ACHN (cell line): ENCODE measurements around the gene NUTF2.
A peak's percentile ranks its signal among the peaks of the same experiment; 100 is the strongest.
"Not testable (repeated sequence)": the region's sequence is repeated elsewhere in the genome, so short reads cannot be mapped to it uniquely, and the experiment has no call there.

Experiments
- DNase-seq: peaks from one replicate; pipeline ENCODE4 v3.0.0-alpha.2; 2015
- in situ Hi-C: cut with HindIII; loops from 2 replicates; pipeline ENCODE4 v1.10.0; 2017; ENCODE audit warnings: low sequenced_read_pairs, low pct_ligation_motif_present, low pct_unique_long_range_greater_than_20kb

NUTF2 gene

DNA sequence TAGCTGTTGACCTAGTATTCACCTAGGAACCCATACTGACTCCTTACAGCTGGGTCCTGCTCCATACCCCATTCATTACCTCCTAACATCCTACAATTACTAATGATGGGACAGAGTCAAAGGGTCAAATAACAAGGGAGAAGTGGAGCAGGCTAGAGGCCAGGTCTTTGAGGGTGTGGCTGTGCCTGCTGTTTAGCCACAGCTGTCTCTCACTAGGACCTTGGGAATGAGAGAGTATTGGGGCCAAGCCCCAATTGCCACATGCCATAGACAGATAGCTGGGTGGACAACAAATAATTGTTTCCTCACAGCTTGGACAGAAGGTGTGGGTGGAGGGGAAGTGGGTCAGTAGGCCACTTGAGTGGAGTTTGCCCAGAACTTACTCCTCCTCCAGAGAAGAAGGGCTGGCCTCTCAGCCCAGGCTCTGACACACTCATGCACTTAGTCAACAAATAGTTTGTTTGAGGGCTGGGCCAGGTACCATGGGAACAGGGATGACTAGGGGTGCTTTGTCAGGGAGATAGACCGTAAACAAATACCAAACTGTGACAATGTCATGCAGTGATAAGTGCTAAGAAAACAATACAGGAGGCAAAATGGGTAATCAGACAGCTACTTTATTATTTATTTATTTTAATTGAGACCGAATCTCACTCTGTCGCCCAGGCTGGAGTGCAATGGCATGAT, 11.0 kb downstream of the NUTF2 start:
- DNase-seq = peak; percentile 93
- in situ Hi-C loops = no loop called here

DNA sequence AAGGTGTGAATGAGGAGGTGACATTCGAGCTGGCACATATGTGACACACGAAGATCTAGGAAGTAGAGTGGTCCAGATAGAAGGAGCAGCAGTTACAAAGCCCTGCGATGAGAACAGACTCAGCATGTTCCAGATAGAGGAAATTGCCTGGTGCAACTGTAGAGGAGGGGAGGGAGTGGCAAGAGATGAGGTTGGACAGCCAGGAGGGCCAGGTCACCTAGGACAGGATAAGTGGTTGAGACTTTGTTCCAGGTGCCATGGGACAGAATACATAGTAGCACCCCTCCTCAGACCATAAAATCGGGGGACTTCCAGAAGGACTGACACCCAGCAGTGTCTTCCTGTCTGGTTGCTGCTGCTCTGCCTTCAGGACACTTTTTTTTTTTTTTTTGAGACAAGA, 11.8 kb downstream of the NUTF2 start:
- DNase-seq = no peak
- in situ Hi-C loops = no loop called here

DNA sequence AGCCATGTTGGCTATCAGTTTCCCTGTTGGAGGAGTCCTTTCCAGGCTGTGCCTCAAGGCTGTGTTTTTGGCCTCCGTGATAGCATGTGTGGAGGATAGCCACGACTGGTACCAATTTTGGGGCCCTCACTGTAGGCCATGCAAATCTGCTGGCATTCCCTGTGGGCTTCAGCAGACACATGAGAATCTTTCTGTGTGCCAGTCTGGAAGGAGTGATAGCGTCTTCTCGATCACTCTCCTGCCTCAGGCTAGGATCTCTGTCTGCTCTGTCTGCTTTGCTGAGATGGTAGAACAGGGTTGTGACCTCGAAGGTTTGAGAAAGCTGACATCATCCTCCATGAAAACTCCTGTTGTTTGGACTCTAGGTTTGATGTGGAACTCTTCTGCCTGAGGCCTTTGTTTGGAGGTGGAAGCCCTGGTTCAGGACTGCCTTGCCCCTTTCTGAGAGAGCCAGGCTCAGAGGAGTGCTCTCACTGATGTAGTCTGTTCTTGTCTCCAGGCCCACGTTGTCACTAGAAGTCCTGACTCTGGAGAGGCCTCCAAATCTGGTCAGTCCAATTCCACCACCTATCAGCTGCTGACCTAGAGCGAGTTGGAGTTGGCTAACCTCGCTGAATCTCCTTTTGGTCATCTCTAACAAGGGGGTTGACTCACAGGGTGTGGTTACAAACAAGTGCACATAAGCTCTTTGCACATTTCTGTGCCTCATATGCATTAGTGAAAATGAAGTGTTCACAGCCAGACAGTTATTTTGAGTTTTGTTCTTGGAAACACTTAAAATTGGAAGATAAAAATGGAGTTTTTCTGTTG, 14.1 kb downstream of the NUTF2 start:
- in situ Hi-C loops = no loop called here

DNA sequence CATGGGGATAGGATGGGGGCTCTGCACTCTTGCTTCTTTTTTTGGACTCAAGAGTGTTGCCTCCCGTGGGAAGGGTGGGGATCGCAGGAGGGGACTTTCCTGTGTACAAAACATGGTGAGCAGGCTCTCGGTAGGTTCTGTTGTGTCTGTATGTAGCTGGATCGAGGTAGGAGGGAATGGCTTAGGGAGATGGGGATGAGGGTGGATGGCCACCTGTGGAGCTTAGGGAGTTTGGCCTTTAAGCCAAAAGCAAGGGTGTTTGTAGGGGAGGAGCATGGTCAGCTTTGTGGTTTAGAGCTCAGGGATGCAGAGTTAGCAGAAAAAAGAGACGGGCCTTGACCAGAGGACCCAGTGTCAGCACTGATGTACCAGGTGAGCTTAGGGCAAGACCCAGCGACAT, 15.1 kb downstream of the NUTF2 start:
- no peak for DNase-seq
- in situ Hi-C loops = no loop called here

More for the DNA sequence above, 14.1 kb downstream of the NUTF2 start:
- no peak for DNase-seq

DNA sequence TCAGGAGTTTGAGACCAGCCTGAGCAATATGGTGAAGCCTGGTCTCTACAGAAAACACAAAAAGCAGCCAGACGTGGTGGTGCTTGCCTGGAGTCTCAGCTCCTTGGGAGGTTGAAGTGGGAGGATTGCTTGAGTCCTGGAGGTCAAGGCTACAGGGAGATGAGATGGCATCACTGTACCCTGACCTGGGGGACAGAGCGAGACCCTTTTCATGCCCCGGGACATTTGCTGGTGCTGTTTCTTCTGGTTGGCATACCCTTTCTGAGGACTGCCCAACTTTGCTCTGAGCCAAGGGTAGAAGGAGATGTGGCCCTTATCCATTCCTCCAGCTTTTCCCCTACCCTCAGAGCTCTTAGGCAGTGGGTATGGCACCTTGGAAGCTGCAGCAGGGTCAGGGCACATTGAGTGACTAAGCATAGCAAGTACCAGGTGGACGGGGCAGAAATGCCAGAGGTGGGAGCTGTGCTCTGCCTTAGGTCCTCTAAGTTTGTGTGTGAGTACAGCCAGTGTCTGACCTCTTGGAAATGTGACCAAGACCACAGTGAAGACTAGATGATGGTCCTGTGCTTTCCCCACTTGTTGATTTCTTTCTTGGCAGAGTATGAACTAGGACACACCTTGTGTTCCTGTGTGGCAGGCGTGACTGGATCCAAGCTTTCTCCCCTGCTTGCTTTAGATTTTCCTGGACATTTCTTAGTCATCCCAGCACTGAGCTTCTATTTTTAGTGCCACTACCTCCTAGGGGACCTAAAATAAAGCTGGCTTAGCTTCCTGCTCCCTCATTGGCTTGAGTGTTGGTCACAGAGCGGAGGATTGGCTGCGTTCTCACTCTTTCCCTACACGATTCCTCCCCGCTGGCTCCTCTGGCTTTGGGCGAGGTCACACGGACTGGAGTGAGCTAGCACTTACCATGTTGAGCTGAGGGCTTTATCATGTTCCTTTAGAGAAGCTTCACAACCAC, 16.2 kb downstream of the NUTF2 start:
- in situ Hi-C loops = no loop called here
- DNase-seq = no peak

DNA sequence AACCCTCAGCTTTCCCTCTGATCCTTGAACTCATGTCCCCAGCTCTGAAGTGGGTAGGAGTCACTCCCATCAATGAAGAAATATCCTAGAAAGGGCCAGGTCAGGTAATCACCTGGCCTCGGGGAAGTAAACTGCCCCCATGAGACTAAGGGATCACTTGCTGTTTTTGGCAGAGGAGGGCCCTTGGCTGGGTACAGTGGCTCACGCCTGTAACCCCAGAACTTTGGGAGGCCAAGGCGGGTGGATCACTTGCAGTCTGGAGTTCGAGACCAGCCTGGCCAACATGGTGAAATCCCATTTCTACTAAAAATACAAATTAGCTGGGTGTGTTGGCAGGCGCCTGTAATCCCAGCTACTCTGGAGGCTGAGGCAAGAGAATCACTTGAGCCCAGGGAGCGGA, 17.3 kb downstream of the NUTF2 start:
- DNase-seq, in situ Hi-C loops: not testable (repeated sequence)

DNA sequence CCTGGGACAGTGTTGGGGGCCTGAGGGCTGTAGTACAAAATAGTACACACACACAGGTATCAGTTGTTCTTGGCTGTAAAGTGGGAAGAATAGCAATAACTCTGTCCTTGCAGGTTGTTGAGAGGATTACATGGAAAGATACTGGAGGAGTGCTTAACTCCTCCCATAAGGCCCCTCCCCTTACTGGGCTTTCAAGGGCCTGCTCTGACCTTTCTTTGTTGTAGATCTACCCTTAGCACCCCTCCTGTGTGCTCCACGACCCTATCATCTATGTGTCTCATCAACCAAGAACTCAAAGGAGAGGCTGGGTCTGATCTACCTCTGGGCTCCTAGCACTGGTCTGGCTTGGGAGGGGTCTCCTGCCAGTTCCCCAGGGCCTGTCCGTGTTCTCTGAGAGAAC, 17.9 kb downstream of the NUTF2 start:
- no peak for DNase-seq
- in situ Hi-C loops = no loop called here

DNA sequence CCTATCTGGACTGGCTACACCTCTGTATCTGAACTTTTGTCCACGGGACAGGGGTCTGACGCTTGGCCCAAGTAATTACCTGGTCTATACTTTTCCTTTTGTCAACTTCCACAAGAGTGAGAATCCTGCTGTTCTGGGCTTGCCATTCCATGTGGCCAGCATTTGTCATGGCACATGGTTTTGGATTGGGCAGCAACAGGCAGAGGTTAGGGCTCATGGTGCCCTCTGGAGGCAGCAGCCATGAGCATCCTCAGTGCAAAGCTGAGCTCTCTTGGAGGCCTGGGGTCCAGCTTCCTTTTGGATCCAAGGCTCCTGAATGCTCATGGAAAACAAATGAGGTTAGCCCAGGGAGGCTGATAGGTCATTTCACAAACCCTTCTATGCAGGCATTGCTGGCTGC, 18.6 kb downstream of the NUTF2 start:
- peak; percentile 73 for DNase-seq
- in situ Hi-C loops = no loop called here

DNA sequence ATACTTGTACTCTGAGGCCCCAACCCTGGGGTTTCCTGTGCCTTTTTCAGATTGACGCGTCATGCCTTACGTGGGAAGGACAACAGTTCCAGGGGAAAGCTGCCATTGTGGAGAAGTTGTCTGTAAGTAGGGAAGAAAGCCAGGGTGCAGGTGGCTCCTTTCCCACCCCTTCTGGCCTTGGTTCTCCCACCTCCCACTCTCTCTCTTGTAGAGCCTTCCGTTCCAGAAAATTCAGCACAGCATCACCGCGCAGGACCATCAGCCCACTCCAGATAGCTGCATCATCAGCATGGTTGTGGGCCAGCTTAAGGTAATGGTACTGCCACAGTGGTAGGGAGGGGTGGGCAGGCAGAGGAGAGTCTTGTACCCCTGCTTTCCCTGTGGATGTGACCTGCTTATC, 21.6 kb downstream of the NUTF2 start:
- DNase-seq = no peak
- in situ Hi-C loops = no loop called here

DNA sequence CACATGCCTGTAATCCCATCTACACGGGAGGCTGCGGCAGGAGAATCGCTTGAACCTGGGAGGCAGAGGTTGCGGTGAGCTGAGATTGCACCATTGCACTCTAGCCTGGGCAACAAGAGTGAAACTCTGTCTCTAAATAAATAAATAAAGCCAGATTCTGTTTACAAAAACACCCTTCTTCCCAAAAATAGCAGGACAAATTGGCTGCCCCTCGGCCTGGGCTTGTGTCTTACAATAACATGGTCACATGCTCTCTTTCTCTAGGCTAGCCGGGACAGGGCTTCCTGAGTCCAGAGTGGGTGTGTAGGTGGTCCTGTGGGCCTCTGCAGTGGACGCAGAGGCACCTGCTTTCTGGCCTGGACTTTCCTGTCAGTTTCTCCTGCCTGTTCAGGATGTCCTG, 22.9 kb downstream of the NUTF2 start:
- no peak for DNase-seq
- in situ Hi-C loops = no loop called here

DNA sequence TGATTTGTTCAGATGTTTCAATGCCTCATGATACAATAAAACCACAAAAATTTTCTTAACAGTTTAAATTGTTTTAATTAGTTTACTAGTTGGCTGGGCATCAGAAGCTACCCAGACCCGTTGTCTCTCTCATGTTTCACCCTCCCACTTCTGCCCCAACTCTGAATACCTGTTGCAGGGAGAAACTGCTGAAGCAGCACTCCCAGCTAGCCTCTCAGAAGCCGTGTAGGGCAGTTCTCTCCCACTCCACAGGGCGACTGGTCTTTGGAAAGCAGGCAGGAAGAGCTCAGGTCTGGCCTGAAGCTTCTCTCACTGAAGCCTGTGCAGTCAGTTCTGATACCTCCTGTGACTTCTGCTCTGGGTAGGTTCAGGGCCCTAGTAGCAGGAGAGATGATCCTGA, 24.5 kb downstream of the NUTF2 start:
- DNase-seq = no peak
- in situ Hi-C loops = no loop called here

DNA sequence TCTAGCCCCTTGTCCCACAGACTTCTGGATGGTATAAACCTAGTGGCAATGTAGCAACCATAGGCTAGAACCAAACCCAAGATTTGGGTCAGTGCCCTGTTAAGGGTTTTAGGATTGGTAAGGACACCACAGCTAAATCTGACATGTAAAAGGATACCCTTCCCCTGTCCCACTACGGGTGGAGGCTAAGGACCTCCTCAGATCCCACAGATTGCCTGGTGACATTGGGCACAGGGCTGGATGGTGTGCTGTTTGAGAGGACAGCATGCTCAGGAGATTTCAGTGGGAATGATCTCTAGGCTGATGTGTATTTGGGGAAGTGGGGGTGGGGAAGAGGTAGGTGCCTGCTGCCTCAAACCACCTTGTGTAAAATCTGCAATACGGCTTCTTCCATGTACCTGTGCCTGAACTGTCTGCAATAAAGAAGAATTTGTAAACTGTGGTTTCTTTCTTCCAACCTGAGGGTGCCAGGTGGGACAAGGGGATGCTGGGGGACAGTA, 25.4 kb downstream of the NUTF2 start:
- in situ Hi-C loops = no loop called here
- DNase-seq = no peak

DNA sequence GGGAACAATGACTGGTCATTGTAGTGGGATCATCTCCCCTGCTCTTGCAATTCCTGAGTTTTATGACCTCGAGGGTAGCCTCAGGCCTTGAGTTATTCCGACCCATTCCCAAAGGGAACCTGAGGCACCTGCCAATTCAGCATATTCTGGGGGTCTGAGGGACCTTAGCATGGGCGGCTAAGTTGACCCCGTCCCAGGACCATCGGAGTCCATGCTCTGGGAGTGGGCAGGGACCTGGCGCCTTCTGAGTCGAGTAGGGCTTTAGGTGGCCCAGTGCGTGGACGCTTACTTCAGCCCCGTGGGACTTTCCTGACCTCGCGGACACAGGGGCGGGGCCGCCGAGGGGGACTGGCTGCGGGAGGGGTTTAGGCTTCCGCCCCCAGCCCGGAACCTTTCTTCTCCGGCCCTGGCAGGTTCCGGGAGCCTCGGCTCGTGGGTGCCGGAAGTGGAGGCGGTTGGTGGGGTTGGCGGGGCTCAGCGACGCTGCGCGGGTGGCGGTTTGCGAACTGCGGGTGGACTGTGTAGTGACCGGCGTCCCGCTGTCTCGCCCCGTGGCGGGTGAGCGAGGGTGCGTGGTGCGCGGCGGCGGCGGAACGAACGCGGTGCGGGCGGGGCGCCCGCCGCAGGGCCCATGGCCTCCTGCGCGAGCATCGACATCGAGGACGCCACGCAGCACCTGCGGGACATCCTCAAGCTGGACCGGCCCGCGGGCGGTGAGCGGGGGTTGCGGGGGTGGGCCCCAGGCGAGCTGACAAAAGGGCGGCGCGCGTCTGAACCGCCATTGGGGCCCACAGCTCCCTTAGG, 26.1 kb downstream of the NUTF2 start, which contains the start of gene EDC4:
Gene EDC4 (plus strand): TSS at position 422 of the 804 bp plus-strand sequence. CDS start 210 bp downstream, at position 632.
- in situ Hi-C loops = no loop called here

DNA sequence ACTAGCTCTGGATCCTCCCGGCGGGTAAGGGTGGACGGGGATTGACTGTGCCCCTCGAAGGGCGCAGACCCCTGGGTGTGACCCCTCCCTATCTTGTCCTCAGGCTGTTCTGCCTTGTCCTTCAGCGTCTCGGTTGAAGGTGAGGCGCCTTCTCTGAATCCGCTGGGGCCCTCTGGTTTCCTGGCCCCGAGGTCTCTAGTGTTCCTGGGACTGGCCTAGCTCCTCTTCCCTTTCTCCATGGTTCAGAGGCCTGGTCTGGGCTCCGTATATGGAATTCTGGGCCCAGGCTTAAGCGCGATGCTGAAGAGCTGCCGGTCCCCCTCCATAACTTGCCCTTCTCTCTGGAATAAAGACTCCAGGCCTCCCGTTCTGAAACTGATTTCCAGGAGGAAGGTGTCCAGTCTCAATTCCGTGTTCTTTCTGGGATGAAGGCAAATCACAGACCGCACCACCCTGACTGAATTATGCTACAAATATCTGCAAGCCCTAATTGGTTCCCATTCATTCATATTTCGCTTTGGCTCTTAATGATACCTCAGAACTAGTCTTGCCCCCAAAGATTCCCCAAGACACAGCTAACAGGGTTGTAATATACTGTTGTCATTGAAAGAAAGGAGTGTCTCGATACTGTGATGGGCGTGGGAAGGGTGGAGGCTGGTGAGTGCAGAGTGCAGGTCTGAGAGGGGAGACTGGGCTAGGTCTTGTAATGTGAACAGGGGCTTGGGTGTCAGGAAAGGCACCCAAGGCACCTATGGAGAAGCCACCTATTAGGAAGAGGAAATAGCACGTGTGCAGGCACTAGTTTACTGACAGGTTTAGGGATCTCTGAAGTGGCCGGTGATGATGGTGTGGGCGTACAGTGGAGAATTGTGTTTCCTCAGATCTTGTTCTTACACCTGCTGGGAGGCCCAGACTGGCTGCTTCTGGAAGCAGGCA, 27.0 kb downstream of the NUTF2 start:
- peak; percentile 19 for DNase-seq
- in situ Hi-C loops = no loop called here

More for the DNA sequence above, 26.1 kb downstream of the NUTF2 start, which contains the start of gene EDC4:
- DNase-seq = peak; percentile 86

DNA sequence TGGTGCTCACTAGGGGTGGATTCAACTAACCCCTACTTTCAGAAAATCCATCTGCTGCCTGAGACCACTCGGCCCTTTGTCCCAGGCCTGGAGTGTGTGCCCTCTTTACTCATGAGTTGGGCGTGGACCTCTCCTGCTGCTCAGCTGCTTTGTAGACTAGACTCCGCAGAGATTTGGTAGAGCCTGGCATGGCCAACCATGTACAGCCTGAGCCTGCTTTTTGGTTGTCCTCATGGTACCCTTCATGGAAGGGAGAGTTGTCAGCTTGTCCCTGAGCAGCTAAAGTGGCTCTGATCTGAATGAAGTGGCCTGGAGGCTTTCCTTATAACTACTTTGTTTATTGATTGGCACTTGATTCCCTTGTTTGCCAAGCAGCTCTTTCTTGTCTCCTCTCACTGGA, 27.6 kb downstream of the NUTF2 start:
- DNase-seq = no peak

DNA sequence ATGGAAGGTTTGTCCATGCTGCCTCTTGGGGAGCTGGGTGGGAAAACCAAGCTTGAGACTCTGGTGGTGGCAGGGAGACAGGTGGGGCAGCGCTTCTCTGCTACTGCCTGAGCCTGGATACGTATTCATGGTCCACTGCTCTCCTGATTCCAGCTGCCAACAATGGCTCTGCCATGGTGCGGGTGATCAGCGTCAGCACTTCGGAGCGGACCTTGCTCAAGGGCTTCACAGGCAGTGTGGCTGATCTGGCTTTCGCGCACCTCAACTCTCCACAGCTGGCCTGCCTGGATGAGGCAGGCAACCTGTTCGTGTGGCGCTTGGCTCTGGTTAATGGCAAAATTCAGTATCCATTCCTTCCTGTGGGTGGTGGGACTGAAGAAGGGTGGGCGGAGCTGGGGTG, 30.3 kb downstream of the NUTF2 start:
- no peak for DNase-seq
- in situ Hi-C loops = no loop called here

More for the DNA sequence above, 27.6 kb downstream of the NUTF2 start:
- in situ Hi-C loops = no loop called here

DNA sequence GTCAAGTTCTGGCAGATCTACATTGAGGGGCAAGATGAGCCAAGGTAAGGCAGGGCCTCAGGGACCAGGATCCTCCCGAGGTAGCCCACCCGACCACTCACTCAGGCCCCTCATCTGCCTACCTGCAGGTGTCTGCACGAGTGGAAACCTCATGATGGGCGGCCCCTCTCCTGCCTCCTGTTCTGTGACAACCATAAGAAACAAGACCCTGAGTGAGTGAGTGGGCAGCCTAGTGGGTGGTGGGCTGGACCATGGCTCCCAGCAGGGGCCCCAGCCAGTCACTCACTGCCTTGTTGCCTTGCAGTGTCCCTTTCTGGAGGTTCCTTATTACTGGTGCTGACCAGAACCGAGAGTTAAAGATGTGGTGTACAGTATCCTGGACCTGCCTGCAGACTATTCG, 31.5 kb downstream of the NUTF2 start:
- no peak for DNase-seq
- in situ Hi-C loops = no loop called here
